HG02588 (cell line): Measurements from ENCODE around the gene USP10.
"Not testable (repeated sequence)": the region's sequence is repeated elsewhere in the genome, so short reads cannot be mapped to it uniquely, and the experiment has no call there.

Experiments
- ATAC-seq: cut with Tn5 transposase; IDR thresholded peaks from one replicate; pipeline ENCODE4 v1.9.1; 2021; ENCODE audit warnings: mild to moderate bottlenecking, moderate library complexity; ENCODE audit not compliant: unreplicated experiment

The USP10 gene

GRCh38 chr16:84726079-84726668 is 26.4 kb downstream of the USP10 start:
- ATAC-seq, result no peak

GRCh38 chr16:84726669-84727467 is 27.1 kb downstream of the USP10 start:
- peak; percentile 43 for ATAC-seq

- ATAC-seq, result no peak
Measured at GRCh38 chr16:84728853-84729424, 29.1 kb downstream of the USP10 start.

- no peak for ATAC-seq
Measured at GRCh38 chr16:84729716-84730320, 30.0 kb downstream of the USP10 start.

- ATAC-seq, result no peak
Measured at GRCh38 chr16:84730406-84731106, 30.8 kb downstream of the USP10 start.

GRCh38 chr16:84732332-84732673 is 32.5 kb downstream of the USP10 start:
- not testable (repeated sequence) for ATAC-seq

GRCh38 chr16:84732674-84733352 is 33.0 kb downstream of the USP10 start:
- no peak for ATAC-seq

GRCh38 chr16:84735849-84736586 is 36.2 kb downstream of the USP10 start:
- ATAC-seq, result no peak

GRCh38 chr16:84737192-84738011 is 37.6 kb downstream of the USP10 start:
- no peak for ATAC-seq

- ATAC-seq, result peak; percentile 71
Measured at GRCh38 chr16:84738255-84739038, 38.6 kb downstream of the USP10 start.

- ATAC-seq, result no peak
Measured at GRCh38 chr16:84739349-84740124, 39.7 kb downstream of the USP10 start.

- no peak for ATAC-seq
Measured at GRCh38 chr16:84740596-84741116, 40.9 kb downstream of the USP10 start.

- ATAC-seq, result no peak
Measured at GRCh38 chr16:84741340-84741830, 41.6 kb downstream of the USP10 start.

GRCh38 chr16:84742641-84743092 is 42.9 kb downstream of the USP10 start:
- ATAC-seq, result no peak

- no peak for ATAC-seq
Measured at GRCh38 chr16:84746231-84746630, 46.4 kb downstream of the USP10 start.

GRCh38 chr16:84746875-84747274 is 47.1 kb downstream of the USP10 start:
- no peak for ATAC-seq

GRCh38 chr16:84748247-84748646 is 48.4 kb downstream of the USP10 start:
- not testable (repeated sequence) for ATAC-seq
